Activated CD8-positive, alpha-beta memory T cell treated with anti-CD3 and anti-CD28 coated beads for 24 hours (primary cell): Measurements from ENCODE around the gene PPY.
"Not testable (repeated sequence)": the region's sequence is repeated elsewhere in the genome, so short reads cannot be mapped to it uniquely, and the experiment has no call there.

Experiments
- DNase-seq: peaks from one replicate; pipeline ENCODE4 v3.0.0-alpha.2; 2020

The PPY gene

DNA sequence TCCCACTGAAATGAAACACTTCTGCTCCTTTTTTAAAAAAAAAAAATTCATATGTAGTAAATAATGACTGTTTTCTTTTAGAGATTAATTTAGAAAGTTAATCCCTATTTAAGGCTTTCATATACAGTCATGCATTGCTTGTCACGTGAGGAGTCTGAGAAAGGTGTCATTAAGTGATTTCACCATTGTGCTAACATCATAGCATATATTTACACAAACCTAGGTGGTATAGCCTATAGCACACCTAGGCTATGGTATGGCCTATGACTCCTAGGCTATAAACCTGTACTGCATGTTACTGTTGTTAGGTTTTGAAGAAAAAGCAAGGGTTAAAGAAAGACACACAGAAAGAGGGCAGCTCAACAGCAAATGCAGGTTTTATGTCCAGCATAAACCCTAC is 13.7 kb downstream of the PPY start:
- no peak for DNase-seq

- not testable (repeated sequence) for DNase-seq
These were observed 14.3 kb downstream of the PPY start for GRCh38 chr17:43927929-43928328.

DNA sequence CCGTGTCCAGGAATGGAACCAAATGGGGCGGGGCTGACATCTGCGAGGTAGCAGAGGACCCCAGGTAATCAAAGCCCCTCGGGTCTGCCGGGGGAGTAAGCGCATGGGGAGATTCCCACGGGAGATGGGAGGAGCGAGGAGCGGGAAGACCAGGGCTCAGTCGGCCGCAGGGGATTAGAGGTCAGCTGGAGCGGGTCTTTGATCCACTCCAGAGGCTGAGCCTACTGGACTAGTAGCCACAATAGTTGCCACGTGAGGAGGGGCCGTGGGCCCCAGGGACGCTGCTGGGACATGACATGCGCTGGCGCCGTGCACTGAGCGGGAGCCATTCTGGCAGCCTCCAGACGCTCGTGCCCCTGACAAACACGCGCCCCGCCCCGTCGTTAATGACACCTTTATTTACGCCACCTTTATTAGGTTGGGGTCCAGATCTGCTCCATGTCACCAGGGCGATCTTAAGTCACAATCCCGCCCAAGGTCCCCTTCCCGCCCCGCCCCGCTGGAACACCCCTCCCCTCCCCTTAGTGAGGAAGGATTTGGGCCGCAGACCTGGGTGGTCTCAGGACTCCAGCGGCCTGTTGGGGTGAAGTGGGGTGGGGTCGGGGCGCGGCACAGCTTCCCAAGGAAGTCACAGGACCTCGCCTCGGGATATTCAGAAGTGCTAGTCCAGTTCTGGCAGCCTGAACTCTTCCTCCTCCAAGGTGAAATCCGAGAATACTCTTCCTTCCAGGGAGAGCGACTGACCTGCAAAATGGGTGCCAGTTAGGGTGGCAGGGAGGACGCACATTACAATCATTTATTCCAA is 15.0 kb downstream of the PPY start:
- DNase-seq, result no peak

DNA sequence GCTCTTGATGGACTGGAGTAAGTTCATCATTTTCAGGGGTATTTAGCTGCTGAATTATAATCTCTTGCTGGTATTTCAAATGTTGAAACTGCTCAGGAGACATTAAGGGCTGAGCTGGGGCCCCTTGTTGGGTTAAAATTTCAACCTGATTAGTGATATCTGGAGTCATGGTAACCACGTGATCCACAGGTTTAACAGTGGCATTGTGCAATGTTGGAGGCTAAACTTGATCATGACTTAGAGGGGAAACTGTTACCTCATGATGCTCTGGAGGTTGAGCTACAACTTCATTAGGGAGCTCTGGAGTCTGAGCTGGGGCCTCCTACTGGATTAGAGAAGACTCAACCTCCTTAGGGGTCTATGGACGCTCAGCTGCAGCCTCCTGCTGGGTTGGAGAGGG is 17.7 kb downstream of the PPY start:
- DNase-seq, result no peak

DNA sequence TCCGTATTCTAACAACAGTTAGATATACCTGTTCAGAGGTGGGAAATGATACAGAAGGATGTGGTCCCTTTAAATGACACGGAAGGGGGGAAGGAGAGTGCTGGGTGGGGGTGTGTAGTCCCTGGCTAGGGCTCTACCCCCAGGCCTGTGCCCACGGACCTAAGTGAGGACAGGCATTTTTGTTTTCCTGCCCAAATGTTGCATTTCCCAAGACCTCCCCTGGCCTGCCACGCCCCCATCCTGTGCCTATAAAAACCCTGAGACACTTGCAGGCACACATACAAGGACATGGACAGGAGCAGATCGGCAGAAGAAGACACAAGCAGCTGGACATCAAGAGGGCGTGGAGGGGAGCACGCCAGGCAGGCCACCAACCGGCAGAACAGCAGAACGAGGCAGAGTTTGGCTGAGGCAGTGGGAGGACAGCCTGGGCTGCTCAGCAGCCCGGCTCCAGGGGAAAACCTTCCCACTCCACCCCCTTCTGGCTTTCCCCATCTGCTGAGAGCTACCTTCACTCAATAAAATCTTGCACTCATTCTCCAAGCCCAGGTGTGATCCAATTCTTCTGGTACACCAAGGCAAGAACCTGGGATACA is 21.7 kb downstream of the PPY start:
- no peak for DNase-seq

DNA sequence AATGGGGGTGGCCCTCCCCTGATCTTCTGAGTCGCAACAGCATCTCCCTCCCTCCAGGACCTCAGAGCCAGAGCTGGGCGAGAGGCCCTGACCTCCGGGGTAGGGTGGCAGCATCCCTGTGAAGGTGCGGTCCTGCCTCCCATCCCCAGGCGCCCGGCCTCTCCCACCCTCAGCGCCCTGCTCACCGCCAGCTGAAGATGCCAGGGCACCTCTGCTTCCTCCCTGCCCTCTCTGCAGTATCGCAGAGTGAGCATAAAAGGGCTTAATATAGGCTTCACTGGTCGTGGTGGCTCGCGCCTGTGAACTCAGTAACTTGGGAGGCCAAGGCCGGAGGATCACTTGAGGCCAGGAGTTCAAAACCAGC is 24.3 kb downstream of the PPY start:
- no peak for DNase-seq

DNA sequence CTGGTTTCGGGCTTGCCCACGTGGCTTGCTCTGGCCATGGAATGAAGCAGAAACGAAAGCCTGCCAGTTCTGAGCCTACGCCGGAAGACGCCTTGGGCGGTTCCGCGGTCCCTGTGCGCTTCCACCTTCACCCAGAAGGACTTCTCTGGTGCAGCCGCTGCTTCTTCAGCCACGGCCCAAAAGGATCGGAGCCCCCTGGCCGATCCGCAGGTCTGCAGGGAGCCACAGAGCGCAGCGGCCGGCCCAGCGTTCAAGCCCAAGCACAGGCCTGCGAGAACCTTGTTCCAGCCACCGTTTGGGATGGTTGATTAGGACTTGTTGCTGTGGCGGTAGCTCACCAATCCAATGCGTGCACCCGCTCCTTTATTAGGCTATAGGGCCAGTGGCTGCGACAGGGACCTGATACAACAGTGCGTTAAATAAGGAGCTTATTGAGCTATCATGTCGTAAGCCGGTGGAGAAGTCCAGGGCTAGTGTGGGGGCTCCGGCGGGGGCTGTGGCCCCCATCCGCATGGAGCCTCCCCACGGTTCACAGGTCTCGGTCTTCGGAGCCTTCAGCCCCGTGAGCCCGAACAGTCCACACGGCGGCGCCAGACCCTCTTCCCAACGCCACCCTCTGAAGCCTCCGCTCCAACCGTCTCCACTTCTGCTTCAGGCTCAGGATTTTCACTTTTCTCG is 24.8 kb downstream of the PPY start:
- peak; percentile 82 for DNase-seq

DNA sequence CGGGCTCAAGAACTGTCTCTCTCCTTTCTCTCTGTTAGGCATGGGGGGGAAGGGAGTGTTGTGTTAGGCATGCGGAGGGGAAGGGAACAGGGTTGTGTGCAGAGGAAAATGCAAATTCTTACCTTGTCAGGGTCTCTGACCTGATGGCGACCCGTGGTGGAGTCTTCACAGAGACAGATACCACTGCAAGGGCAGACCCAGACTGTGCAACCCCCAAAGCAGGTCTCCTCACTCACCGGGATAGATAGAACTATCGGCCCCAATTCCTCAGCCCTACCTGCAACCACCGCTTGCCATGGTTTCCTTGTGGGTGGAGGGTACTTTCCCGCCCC is 25.3 kb downstream of the PPY start:
- DNase-seq, result no peak

GRCh38 chr17:43916385-43916784 is 25.9 kb downstream of the PPY start:
- DNase-seq, result no peak

DNA sequence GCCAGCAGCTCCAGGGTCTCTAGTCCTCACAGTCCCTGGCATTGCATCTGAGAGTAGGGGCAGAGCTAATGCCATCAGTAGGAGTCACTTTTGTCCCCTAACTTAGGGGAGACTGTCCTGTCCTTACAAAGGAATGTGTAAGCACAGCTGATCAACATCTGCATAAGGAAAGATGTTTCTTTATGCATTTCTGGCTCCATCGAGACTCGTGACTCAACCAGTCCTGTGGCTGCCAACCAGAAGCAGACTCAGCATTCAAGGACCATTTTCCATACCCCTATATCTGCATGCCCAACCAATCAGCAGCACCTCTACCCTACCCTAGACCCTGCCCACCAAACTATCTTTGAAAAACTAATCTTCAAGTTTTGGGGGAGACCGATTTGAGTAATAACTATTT is 26.7 kb downstream of the PPY start:
- no peak for DNase-seq

DNA sequence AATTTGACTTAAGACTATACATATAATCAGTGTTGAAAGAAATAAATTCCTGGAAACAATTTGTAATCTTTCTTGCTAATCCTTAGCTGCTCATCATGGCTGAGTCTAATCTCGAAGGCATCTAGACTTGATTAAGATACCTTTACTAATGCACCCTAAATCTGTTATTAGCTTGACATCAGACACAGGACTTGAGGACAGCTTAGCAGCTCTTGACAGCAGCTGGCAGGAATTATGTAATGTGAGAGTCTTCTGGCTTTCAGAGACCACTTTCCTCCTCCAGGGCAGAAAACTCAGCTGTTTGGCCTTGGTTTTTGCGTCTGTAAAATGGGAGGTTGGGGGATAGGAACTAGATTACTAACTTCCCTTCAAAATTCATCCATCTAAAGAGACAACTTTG is 27.8 kb downstream of the PPY start:
- no peak for DNase-seq

DNA sequence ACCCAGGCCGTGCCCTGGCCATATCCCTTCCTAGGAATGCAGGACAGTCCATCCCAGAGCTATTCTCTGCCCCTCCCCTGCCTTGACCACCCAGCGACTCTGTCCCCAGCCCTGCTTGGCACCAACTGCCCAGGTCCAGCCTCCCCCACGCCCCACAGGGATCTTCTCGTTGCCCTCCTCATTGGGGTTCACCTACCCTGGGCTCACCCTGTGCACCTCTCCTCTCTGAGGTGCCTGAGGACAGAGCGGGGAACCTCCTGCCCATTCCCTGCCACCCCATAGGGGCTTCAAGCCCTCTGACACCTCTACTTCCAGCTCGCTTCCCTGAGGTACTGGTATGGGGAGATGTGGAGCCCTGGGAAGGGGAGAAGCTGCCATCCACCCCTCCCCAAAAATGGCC is 28.7 kb downstream of the PPY start:
- DNase-seq, result no peak

DNA sequence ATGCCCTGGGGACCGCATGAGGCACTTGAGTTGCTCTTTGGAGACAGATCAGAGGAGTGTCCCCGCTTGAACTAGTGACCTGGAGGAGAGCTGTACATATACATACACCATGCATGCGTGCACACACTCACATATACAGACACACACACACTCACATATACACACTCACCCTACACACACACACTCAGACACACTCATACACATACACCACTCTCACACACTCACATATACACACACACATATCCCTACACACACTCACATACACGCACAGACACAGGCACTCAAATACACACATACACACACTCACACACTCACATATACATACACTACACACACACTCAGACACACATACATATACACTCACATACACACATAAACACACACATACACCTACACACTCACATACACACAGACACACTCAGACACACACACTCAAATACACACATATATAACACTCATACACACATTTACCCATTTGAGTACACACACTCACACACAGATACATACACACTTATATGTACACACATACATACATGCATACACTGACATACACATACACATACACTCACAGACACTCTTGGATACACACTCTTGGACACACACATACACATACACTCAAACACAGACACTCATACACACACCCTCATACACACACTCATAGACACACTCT is 29.5 kb downstream of the PPY start:
- no peak for DNase-seq

GRCh38 chr17:43911904-43912303 is 30.4 kb downstream of the PPY start:
- no peak for DNase-seq

DNA sequence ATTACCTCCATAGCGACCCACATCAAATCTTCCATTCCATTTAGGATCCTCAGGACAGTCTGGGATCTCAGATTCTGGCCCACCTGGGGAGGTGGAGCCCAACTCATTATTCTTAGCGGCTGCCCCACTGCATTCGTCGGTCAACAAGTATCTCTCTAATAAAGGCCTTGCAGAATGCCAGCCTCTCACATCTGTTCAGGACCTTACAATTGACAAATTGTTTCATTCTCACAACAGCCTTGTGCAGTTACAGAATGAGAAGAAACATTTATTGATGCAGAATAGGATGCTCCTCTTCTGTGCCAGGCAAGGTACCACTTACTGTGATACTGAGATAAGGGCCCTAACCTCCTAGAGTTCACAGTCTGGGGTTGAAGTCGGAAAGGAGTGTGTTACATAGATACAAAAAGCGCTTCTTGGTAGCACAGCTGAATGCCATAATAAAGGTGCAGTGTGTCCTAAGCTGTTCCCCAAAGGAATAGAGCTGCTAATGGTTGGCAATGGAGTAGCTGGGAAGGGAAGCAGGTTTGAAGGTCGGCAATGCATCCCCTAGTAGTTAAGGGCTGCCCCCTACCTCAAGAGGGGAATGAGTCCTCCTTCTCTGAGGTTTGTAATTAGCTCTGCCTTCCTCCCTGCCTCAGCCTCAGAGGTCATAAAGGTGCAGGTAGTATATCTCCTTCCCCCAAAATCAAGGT is 32.6 kb downstream of the PPY start:
- no peak for DNase-seq

- DNase-seq, result peak; percentile 78
These were observed 34.1 kb downstream of the PPY start for GRCh38 chr17:43907998-43908721.

DNA sequence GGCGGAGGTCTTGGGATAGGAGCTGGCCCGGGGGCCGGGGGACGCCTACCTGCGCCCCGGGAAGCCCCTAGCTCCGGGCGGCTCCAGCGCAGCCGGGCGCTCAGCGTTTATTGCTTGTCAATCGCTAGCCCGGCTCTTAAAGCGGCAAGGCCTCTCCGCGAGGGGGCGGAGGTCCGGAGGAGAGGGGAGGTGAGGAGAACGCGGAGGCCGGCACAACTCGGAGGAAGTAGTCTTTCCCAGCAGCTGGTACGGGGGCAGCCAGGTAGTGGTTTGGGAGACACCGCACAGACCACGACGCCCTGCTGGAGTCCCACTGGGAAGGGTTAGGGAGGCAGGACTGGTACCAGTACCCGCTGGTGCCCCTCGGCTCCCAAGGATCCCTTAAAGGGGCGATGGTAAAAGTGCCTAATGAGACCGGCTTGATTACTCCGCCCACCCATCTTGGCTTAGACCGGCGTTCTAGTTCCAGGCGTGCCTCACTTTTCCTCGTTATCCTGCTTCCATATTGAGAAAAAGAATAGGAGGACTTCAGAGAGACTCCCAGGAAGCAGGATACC is 34.8 kb downstream of the PPY start, which contains the start of gene MPP2:
Gene MPP2 (minus strand): TSS at position 112 of the 557 bp plus-strand sequence. CDS start 3,076 bp downstream, outside the sequence.
- peak; percentile 84 for DNase-seq

- DNase-seq, result no peak
These were observed 35.3 kb downstream of the PPY start for GRCh38 chr17:43906951-43907424.

- DNase-seq, result peak; percentile 72
These were observed 36.1 kb downstream of the PPY start for GRCh38 chr17:43905985-43906852.

- no peak for DNase-seq
These were observed 36.8 kb downstream of the PPY start for GRCh38 chr17:43905400-43905984.
